ENCODE data around the gene THAP11. TPM values are rescaled to one million over a fixed set of nuclear protein-coding genes. Genes with fewer than 3 reads are reported as not detected.

Gene THAP11
- total and polyA plus RNA-seq, 2 experiments from 2014 or later, result 35.4 to 36.7 TPM

GRCh38 chr16:67883872-67884261, 41.7 kb downstream of the THAP11 start:
- H3K4me2 ChIP-seq, result no peak overlapping the region
- WGBS (ENCODE audit: low lambda C conversion rate, missing lambda C conversion rate), result 67% methylated on average over 11 of the region's 11 CpGs
- H3K36me3 ChIP-seq (replicated peaks; ENCODE audit: insufficient read depth, low read depth), result no peaks in the 10 kb centered on the region

GRCh38 chr16:67884684-67885083, 42.6 kb downstream of the THAP11 start, which contains the start of gene NRN1L:
Gene NRN1L (plus strand): TSS chr16:67884885. CDS start chr16:67884904, 19 bp downstream.
- Histone ChIP-seq H3K36me3 (replicated peaks; ENCODE audit: insufficient read depth, low read depth) (no peaks in the 10 kb centered on the region), H3K4me1 (ENCODE audit: insufficient read depth) (peaks cover 3% of the 10 kb centered on the region), H3K27me3 (no peaks in the 10 kb centered on the region), H3K9me2 (replicated peaks; ENCODE audit: insufficient read depth) (no peaks in the 10 kb centered on the region), H3K4me2 (no peak within 1 kb of the TSS), H3K9me3 (ENCODE audit: low read depth) (no peaks in the 10 kb centered on the region), H3K79me2 (no peaks in the 10 kb centered on the region), H3K4me3 (no peak within 1 kb of the TSS), H4K20me1 (ENCODE audit: insufficient read depth, poor library complexity, severe bottlenecking) (no peaks in the 10 kb centered on the region), H2AFZ (no peak within 1 kb of the TSS), H3K27ac (no peak within 1 kb of the TSS)
- TF ChIP-seq CTCF (IDR thresholded peaks at IDR 0.05; ENCODE audit: poor library complexity) (no peak), EZH2 (IDR thresholded peaks at IDR 0.05; ENCODE audit: borderline replicate concordance) (no peak), EZH2phosphoT487 (IDR thresholded peaks at IDR 0.05; ENCODE audit: low read depth, severe bottlenecking, unreplicated experiment) (no peak)
- 39% methylated on average over 14 of the region's 22 CpGs for WGBS (ENCODE audit: low lambda C conversion rate, missing lambda C conversion rate)
- DNase-seq (ENCODE audit: low spot score), result peak; percentile 83

More at GRCh38 chr16:67883872-67884261, 41.7 kb downstream of the THAP11 start:
- no peak overlapping the region for H2AFZ ChIP-seq
- no peak overlapping the region for H3K27ac ChIP-seq
- H3K79me2 ChIP-seq, result no peaks in the 10 kb centered on the region
- no peak overlapping the region for H3K4me3 ChIP-seq
- H3K9me3 ChIP-seq (ENCODE audit: low read depth), result no peaks in the 10 kb centered on the region
- no peaks in the 10 kb centered on the region for H3K9me2 ChIP-seq (replicated peaks; ENCODE audit: insufficient read depth)
- H3K27me3 ChIP-seq, result no peaks in the 10 kb centered on the region
- DNase-seq (ENCODE audit: low spot score), result peak; percentile 79
- peaks cover 3% of the 10 kb centered on the region for H3K4me1 ChIP-seq (ENCODE audit: insufficient read depth)
- H4K20me1 ChIP-seq (ENCODE audit: insufficient read depth, poor library complexity, severe bottlenecking), result no peaks in the 10 kb centered on the region
- TF ChIP-seq EZH2phosphoT487 (IDR thresholded peaks at IDR 0.05; ENCODE audit: low read depth, severe bottlenecking, unreplicated experiment) (no peak), EZH2 (IDR thresholded peaks at IDR 0.05; ENCODE audit: borderline replicate concordance) (no peak), CTCF (IDR thresholded peaks at IDR 0.05; ENCODE audit: poor library complexity) (peak; percentile 66)

GRCh38 chr16:67885545-67885944, 43.4 kb downstream of the THAP11 start:
- no peaks in the 10 kb centered on the region for H4K20me1 ChIP-seq (ENCODE audit: insufficient read depth, poor library complexity, severe bottlenecking)
- no peaks in the 10 kb centered on the region for H3K36me3 ChIP-seq (replicated peaks; ENCODE audit: insufficient read depth, low read depth)
- peaks cover 3% of the 10 kb centered on the region for H3K4me1 ChIP-seq (ENCODE audit: insufficient read depth)
- H3K9me2 ChIP-seq (replicated peaks; ENCODE audit: insufficient read depth), result no peaks in the 10 kb centered on the region
- DNase-seq (ENCODE audit: low spot score), result no peak
- TF ChIP-seq EZH2phosphoT487 (IDR thresholded peaks at IDR 0.05; ENCODE audit: low read depth, severe bottlenecking, unreplicated experiment), result no peak
- no peak overlapping the region for H3K4me2 ChIP-seq
- no peaks in the 10 kb centered on the region for H3K27me3 ChIP-seq
- no peaks in the 10 kb centered on the region for H3K9me3 ChIP-seq (ENCODE audit: low read depth)
- no peaks in the 10 kb centered on the region for H3K79me2 ChIP-seq
- no peak overlapping the region for H3K27ac ChIP-seq
- no peak overlapping the region for H2AFZ ChIP-seq
- 91% methylated on average over 12 of the region's 12 CpGs for WGBS (ENCODE audit: low lambda C conversion rate, missing lambda C conversion rate)
- H3K4me3 ChIP-seq, result no peak overlapping the region

GRCh38 chr16:67885976-67886375, 43.9 kb downstream of the THAP11 start:
- Histone ChIP-seq H3K27ac (no peak overlapping the region), H3K9me2 (replicated peaks; ENCODE audit: insufficient read depth) (no peaks in the 10 kb centered on the region), H3K9me3 (ENCODE audit: low read depth) (no peaks in the 10 kb centered on the region), H4K20me1 (ENCODE audit: insufficient read depth, poor library complexity, severe bottlenecking) (no peaks in the 10 kb centered on the region), H3K4me3 (no peak overlapping the region), H3K79me2 (no peaks in the 10 kb centered on the region), H2AFZ (no peak overlapping the region), H3K36me3 (replicated peaks; ENCODE audit: insufficient read depth, low read depth) (no peaks in the 10 kb centered on the region), H3K27me3 (no peaks in the 10 kb centered on the region), H3K4me2 (no peak overlapping the region), H3K4me1 (ENCODE audit: insufficient read depth) (peaks cover 3% of the 10 kb centered on the region)
- WGBS (ENCODE audit: low lambda C conversion rate, missing lambda C conversion rate), result 95% methylated on average over 19 of the region's 19 CpGs
- TF ChIP-seq CTCF (IDR thresholded peaks at IDR 0.05; ENCODE audit: poor library complexity) (no peak), EZH2phosphoT487 (IDR thresholded peaks at IDR 0.05; ENCODE audit: low read depth, severe bottlenecking, unreplicated experiment) (no peak), EZH2 (IDR thresholded peaks at IDR 0.05; ENCODE audit: borderline replicate concordance) (no peak)
- no peak for DNase-seq (ENCODE audit: low spot score)

Data from hepatocyte (in vitro differentiated cells).